ENCODE data around the gene ATP6V0A1. TPM values are rescaled to one million over a fixed set of nuclear protein-coding genes. Genes with fewer than 3 reads are reported as not detected.
A peak's percentile ranks its signal among the peaks of the same experiment; 100 is the strongest.

ATP6V0A1 gene
- total and polyA plus RNA-seq, 2 of the 4 experiments (the other 2 are of a cell fraction): 18.8 to 34.0 TPM

DNA sequence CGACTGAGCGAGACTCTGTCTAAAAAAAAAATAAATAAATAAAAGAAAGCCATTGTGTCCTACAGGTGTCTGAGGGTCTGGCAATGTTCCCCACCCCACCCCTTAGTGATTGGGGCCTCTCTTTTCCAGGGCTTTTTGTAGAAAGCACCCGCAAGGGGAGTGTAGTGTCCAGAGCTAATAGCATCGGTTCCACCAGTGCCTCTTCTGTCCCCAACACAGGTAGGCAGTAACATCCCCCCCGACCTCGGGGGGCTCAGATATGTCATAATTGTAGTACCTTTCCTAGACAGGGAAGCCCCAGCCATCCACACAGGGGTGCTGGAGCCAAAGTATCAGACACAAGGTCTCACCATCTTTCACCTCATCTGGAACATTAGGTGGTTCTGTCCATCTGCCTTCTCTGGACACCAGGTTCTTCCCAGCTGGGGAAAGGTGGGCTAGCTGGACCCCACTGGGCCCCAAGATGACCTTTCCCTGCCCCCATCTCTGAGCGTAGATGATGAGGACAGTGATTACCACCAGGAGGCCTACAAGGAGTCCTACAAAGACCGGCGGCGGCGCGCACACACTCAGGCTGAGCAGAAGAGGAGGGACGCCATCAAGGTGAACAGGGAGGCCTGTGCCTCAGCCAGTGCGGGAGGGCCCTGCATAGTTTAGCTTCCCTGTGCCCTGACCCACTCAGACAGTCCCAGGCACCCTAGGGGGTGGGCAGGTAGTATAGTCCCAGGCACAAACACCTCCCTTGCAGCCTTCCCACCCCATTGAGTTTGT is 109.8 kb downstream of the ATP6V0A1 start:
- intact Hi-C loops (cut with micrococcal nuclease): no loop called here
- TF ChIP-seq RCOR1 (IDR thresholded peaks at IDR 0.05; ENCODE audit: insufficient replicate concordance, low read length): no peak
- TF ChIP-seq NFE2L2 (IDR thresholded peaks at IDR 0.05; ENCODE audit: low read depth, low read length): no peak
- no peak for TF ChIP-seq MXI1 (IDR thresholded peaks at IDR 0.05; ENCODE audit: borderline replicate concordance, low read depth, low read length)
- no TSS peak for BruUV-seq (replicated peaks)
- no peak overlapping the region for H3K14ac ChIP-seq (replicated peaks; ENCODE audit: low read depth, low read length)
- no peak overlapping the region for H3K4me3 ChIP-seq (ENCODE audit: insufficient read depth, low read depth, low read length)
- H4K91ac ChIP-seq (ENCODE audit: insufficient read depth, low read depth, low read length): no peak overlapping the region
- no peaks in the 10 kb centered on the region for H3K27me3 ChIP-seq (ENCODE audit: control insufficient read depth, insufficient read depth, low read length)
- H4K20me1 ChIP-seq (ENCODE audit: insufficient read depth, low read length): peaks cover 12% of the 10 kb centered on the region; the same call in 1 of the 2 replicates
- ATAC-seq (ENCODE audit: low read depth) (no peak), DNase-seq (no peak)
- POLR2A ChIA-PET (ENCODE audit: unreplicated experiment): no interaction called here
- no peak overlapping the region for H3K9ac ChIP-seq (ENCODE audit: low read depth, low read length)
- H3K56ac ChIP-seq (ENCODE audit: extremely low read depth, insufficient read depth, low read length): no peak overlapping the region
- dilution Hi-C loops (cut with HindIII; ENCODE audit: low sequenced_read_pairs, unreplicated experiment): no loop called here
- no peaks in the 10 kb centered on the region for H3K9me3 ChIP-seq (ENCODE audit: control insufficient read depth, insufficient read depth, low read length)
- H2AFZ ChIP-seq (replicated peaks; ENCODE audit: low read length, poor library complexity): no peak overlapping the region
- H3K23ac ChIP-seq (ENCODE audit: low read depth, low read length): peak overlapping the region; percentile 43; the same call in 1 of the 2 replicates
- CTCF ChIA-PET: no interaction called here
- H2AK9ac ChIP-seq (replicated peaks; ENCODE audit: low read depth, low read length, poor library complexity): peak overlapping the region; percentile 40
- H3K79me1 ChIP-seq (ENCODE audit: low read depth in 1 of 2, low read length in 2 of 2): peaks cover 36 to 86% of the 10 kb centered on the region in 2 experiments; a peak in 3 of 4 replicates
- H2BK15ac ChIP-seq (ENCODE audit: low read depth, low read length): no peak overlapping the region
- H2BK120ac ChIP-seq (ENCODE audit: low read depth, low read length): no peak overlapping the region
- H3K4me2 ChIP-seq (ENCODE audit: low read depth, low read length): no peak overlapping the region
- H3K4me1 ChIP-seq (ENCODE audit: control insufficient read depth, insufficient read depth, low read length): peaks cover 7% of the 10 kb centered on the region
- no peak overlapping the region for H4K5ac ChIP-seq (ENCODE audit: low read depth, low read length)
- peaks cover 11% of the 10 kb centered on the region for H3K9me1 ChIP-seq (ENCODE audit: insufficient read depth, low read length)
- H2BK20ac ChIP-seq (ENCODE audit: low read depth, low read length): no peak overlapping the region
- no peak overlapping the region for H2BK5ac ChIP-seq (ENCODE audit: low read depth, low read length, poor library complexity, severe bottlenecking)
- H3K18ac ChIP-seq (ENCODE audit: low read depth, low read length): no peak overlapping the region
- no CpG with 5 or more reads among the region's 14 CpGs for WGBS, 2 experiments (ENCODE audit: extremely low coverage in 2 of 2, insufficient read length in 1 of 2)
- peaks cover 74% of the 10 kb centered on the region for H3K36me3 ChIP-seq (ENCODE audit: control insufficient read depth, insufficient read depth, low read length)
- no peak overlapping the region for H4K8ac ChIP-seq (ENCODE audit: low read depth in 2 of 2, low read length in 2 of 2)
- no peak overlapping the region for H3K4ac ChIP-seq (ENCODE audit: low read depth, low read length)
- in situ Hi-C loops (cut with MboI; ENCODE audit: low sequenced_read_pairs): no loop called here
- H2AK5ac ChIP-seq (ENCODE audit: low read depth, low read length): no peak overlapping the region
- H3K27ac ChIP-seq (ENCODE audit: insufficient read depth, low read length): no peak overlapping the region

Measured in IMR-90 (cell line).